GM10847 (cell line): ENCODE measurements around the gene TMEM119.

ENCODE experiments used
- POLR2A ChIP-seq: IDR thresholded peaks from 2 replicates; pipeline ENCODE4 v1.6.1; 2011; ENCODE audit not compliant: insufficient read length; ENCODE audit errors: extremely low read depth

The TMEM119 gene

DNA sequence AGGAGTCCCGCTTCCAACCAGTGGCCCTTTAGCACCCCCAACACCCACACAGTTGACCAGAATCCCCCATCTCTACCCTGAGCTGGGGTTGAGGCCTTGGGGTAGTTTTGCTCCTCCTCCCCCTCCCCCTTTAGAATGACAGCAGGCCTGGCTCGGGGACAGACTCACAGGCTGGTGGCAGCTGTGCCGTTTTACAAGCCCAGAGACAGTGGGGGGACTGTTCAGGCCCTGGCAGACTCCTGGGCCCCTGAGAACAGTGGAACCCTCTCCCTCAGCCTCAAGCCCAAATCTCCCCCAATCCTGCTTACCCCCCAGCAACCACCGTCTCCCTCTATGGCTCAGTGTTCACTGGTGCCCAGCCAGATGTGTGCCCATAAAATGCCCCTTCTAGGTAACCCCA lies 10.1 kb downstream of the TMEM119 start:
- no peak for TF ChIP-seq POLR2A

DNA sequence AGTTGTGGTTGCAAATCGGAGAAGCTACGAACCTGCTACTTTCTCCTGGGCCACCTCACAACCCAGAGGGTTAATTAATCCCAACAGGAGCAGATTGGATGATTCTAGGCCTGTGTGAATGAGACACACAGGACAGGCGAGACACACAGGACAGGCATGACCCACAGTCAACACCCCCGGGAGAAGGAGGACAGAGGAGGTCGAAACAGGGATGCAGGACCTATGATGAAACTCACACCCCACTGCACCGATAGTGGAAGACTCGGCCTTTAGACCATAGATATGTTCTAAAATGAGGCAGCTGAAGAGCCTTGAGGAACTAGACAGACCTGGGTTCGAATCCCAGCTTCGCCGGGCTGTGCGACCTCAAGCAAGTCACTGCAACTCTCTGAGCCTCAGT lies 11.6 kb downstream of the TMEM119 start:
- TF ChIP-seq POLR2A = no peak

DNA sequence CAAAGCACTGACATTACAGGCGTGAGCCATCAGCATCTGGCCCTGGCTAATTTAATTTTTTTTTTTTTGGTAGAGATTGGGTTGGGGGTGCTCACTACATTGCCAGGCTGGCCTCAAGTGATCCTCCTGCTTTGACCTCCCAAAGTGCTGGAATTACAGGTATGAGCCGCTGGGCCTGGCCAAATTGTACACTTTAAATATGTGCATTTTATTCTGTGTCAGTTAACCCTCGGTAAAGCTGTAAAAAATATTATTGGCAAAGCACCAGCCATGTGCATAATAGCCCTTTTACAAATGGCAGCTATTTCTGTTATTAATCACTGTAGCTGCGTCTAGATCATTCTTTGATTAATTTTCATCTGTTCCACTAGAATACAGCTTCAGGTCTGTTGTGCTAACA lies 12.0 kb downstream of the TMEM119 start:
- TF ChIP-seq POLR2A = no peak

DNA sequence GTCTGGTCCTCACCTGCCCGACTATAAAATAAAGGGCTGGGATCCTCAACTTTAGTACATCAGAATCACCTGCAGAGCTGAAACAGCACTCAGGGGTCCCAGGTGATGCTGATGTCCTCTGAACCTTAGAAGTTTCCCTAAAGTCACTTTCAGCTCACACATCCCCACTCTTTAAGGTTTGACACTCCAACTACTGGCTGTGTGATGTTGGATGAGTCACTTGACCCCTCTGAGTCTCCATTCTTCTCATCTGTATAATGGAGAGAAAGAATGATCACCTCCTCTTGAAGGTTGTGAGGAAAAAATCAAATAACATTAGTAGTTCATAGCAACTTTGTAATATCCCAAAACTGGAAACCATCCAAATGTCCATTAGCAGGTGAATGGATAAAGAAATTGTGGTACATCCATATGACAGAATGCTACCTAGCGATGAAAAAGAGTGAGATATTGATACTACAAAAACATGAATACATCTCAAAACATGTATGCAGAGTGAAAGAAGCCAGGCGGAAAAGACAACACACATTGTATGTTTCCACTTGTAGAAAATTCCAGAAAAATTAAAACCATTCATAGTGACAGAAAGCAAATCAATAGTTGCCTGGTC lies 13.3 kb downstream of the TMEM119 start:
- no peak for TF ChIP-seq POLR2A

DNA sequence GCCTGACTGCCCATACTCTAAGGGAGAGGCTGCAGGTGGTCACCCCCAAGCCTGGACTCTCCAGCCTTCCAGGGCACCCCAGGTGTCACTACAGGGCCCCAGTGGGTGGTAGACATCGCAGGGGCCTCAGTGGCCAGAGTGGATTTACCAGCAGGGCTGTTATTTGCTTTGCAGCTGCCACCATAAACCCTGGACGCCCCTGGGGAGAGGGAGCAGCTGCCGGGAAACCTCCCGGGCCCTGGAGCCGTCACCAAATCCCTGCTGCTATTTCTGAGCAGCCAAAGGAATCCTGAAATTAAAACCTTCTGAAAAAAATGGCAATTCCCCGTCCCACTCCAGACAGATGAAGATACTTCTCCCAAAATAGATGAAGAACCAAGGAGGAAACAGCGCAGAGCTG lies 13.9 kb downstream of the TMEM119 start:
- no peak for TF ChIP-seq POLR2A

DNA sequence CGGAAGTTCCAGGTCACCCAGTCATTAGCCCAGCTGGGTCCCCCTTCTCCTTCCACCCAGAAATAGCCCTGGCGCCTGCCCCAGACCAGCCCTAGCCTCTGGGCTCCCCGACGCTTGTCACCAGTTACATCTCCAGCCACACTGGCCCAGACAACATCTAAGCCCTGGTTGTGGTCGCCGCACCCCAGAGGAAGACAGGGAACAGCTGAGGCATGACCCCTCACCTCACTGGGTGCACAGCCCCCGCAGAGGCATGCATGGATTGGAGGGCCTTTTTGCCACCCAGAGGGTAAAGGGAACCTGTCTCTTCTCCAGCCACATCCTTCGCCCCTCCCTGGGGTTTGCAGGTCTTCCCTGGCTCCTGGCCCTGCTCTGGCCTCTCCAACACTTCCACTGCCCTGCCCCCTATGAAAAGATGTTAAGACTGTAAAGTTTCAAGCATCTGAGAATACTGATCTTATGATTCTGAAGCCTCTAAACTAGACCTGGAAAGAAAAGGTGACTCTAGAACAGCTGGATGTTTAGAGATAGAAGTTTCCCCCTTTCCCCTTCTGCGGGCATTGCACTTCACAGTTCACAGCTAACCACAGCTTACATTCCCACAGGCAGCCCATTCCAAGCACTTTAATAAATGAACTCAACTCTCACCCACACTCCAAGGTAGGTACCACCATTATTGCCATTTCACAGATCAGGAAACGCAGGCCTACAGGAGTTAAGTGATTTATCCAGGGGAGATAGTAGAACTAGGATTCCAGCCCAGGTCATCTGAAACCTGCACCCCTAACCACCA lies 14.7 kb downstream of the TMEM119 start:
- TF ChIP-seq POLR2A = no peak

DNA sequence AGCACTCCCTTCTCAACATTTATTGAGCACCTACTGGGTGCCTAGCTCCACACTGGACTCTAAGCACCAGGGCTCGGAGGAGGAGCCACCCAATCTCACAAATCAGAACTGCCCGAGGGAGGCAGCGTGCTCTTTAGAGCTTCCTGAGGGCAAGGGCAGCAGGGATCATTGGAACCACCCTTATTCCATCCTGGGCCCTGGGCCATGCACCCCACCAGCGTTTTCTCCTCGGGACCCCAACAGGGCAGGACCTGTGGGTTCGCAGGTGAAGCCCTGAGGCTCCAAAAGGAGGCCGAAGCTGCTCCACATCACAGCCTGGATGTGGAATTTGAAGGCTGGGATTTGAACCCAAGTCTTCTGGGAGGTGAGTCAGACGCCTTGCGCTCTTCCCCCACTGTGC lies 15.4 kb downstream of the TMEM119 start:
- no peak for TF ChIP-seq POLR2A

DNA sequence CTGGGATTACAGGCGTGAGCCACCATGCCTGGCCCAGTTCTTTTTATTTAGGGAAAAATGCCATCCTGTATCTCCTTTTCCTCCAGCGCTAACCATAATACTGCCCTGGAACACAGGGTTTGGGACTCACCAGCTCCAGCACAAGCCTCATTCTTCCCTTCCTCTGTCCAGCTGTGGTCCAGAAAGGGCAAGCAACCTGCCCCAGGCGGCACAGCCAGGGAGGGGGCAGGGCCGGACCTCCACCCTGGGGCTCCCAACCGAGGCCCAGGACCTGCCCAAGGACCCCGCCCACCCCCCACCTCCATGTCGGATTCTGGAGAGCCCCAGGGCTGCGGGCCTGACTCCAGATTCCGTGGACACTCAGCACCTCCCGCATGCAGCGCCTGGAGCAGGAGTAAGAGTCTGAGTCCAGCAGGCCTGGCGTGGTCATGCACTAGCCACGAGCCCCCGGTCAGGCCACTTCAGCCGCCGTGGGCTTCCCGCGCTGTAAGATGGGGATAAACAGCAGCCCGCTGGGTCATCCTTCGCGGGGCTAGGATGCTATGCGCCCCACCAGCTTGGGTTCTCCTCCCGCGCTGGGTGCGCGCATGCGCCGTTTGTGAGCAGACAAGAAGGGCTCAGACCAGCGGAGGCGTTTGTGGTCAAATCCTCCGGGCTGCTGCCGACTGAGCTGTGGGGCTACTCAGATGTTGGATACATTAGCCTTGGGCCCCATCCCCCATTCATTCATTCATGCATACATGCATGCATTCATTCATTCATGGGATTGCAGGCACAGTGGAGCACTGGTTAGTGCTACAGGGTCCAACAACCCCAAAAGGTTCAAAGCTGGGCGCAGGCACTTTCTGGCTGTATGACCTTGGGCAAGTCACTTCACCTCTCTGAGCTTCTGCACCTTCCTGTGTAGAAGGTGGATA lies 16.3 kb downstream of the TMEM119 start:
- no peak for TF ChIP-seq POLR2A

DNA sequence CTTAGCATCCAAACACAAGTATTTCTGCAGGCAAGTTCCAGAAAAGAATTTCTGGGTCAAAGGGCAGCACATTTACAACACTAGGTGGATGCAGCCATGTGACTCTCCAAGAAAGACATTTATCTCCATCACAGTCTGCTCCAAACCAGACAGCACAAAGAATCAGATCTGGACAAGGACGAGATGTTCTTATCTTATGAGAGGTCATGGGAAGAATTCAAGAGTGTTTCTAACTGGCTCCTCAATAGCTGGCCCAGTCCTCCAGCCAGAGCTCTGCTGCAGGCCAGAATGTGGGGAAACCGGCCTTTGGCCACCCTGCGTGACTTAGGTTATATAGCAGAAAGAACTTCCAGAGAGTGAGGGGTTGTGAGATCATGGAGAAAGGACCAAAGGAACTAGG lies 17.4 kb downstream of the TMEM119 start:
- TF ChIP-seq POLR2A = no peak

DNA sequence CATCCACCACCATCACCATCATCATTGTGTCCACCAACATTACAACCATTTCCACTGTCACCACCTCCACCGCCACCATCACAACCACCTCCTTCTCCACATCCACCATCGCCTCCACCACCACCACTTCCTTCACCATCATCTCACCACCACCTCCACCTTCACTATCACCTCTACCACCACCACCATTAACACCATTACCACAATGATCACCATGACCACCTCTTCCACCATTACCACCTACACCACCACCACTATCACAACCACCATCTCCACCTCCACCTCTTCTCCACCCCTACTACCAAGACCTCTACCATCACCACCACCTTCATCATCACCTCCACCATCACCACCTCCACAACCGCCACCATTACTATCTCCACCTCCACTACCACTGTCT lies 19.1 kb downstream of the TMEM119 start:
- TF ChIP-seq POLR2A = no peak

DNA sequence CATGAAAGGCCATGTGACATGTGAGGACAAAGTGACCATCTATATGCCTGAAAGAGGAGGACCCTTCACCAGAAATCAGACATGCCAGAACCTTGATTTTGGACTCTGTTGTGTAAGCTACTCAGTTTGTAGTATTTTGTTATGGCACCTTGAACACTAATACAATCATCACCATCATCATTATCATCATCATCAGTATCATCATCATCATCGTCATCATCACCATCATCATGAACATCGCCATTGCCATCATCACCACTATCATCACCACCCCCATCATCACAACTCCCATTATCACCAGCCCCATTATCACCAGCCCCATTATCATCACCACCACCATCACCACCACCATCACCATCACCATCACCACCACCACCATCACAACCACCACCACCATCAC lies 19.6 kb downstream of the TMEM119 start:
- TF ChIP-seq POLR2A = no peak

DNA sequence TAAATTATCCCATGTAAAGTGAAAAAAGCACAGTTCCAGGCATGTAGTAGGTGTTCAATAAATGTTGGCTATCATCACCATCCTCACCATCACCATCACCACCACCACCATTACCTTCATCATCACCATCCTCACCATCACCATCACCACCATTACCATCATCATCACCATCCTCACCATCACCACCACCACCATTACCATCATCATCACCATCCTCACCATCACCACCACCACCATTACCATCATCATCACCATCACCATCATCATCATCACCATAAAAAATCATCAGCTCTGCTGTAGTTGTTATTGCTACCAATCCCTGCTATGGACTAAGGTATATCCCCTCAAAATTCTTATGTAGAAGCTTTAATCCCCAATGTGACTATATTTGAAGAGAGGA lies 20.4 kb downstream of the TMEM119 start:
- no peak for TF ChIP-seq POLR2A

DNA sequence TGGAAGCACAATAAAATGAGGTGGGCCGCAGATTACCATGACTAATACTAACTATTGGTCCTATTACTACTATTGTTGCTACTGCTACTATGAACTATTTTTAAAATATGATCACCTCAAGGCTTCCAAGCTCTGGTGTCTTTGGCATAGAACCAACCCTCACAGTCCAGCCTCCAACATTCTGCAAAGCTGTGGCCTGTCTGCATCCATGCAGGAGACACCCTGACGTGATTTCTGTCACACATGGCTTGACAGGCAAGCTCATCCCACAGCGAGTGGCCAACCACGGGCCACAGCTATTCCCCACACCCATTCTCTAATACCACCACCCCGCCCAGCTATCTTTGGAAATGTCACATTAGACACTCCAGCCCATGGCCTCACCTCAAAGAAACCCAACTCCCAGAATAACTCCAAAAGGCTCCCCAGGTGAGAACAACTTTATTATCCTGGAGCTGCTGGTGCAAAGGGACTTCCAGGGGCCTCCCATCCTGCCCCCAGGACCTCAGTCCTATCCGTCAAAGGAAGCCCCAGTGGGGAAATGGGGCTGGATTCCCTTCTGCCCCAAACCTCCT lies 21.1 kb downstream of the TMEM119 start:
- no peak for TF ChIP-seq POLR2A

DNA sequence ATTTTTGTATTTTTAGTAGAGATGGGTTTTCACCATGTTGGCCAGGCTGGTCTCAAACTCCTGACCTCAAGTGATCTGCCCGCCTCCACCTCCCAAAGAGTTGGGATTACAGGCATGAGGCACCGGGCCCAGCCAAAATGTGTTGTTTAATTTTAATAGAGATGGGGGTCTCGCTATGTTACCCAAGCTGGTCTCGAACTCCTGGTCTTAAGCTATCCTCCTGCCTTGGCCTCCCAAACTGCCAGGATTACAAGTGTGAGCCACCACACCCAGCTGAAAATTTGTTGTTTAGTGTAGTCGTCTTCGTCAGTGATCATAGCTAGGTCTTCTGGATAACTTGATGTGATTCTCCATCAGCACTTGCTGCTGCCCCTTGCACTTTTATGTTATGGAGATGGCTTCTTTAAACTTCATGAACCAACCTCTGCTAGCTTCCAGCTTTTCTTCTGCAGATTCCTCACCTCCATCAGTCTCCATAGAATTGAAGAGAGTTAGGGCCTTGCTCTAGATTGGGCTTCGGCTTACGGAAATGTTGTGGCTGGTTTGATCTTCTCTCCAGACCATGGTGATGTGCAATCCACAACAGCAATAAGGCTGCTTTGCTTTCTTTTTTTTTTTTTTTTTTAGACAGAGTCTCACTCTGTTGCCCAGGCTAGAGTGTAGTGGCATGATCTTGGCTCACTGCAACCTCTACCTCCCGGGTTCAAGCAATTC lies 22.5 kb downstream of the TMEM119 start:
- no peak for TF ChIP-seq POLR2A

DNA sequence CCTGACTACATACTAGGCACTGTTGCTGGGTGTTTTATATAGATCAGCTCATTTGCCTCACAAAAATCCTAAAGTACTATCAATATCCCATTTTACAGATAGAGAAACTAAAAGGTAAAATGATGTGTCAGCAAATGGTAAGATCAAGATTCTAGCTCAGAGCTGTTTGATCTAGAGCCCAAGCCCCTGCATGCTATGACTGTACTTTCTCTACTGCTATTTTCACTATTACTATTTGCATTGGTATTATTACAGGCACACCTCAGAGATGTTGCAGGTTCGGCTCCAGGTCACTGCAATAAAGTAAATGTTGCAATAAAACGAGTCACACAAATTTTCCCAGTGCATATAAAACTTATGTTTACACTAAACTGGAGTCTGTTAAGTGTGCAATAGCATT lies 24.6 kb downstream of the TMEM119 start:
- no peak for TF ChIP-seq POLR2A

DNA sequence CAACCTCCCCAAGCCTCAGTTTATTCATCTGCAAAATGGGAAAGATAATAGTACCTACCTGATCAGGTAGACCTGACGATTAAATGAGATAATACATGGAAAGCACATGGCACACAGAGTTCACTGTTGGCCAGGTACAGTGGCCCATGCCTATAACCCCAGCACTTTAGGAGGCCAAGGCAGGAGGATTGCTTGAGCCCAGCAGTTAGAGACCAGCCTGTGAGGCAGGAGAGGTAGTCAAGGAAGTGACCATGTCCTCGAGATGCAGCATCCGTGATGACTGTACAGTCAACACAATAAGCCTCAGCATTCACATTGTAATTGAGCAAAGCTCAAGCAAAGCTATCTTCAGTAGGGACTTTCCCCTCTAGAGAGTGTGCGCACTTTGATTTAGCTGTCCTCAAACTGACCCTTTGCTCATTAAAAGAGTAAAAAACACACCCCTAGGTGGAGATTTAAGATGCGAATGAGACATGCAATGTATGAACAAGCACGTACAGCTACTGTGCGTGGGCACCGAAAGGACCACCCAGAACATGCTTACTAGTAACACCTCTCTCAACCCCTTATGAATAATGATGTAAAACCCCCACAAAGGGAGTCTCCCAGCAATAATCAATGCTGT lies 25.6 kb downstream of the TMEM119 start:
- no peak for TF ChIP-seq POLR2A
